ENCODE data around the gene CCSER1. TPM values are rescaled to one million over a fixed set of nuclear protein-coding genes. Genes with fewer than 3 reads are reported as not detected.

Gene CCSER1
- total and polyA plus RNA-seq, 4 donors, result 0.61 to 23.0 (median 3.8) TPM

GRCh38 chr4:90190525-90190924, 63.3 kb downstream of the CCSER1 start:
- no peak overlapping the region for H3K4me3 ChIP-seq
- no peak for ATAC-seq (ENCODE audit: insufficient read depth, low FRiP score)
- no peaks in the 10 kb centered on the region for H3K36me3 ChIP-seq (ENCODE audit: control insufficient read depth in 4 of 4, insufficient read depth in 4 of 4, low read length in 4 of 4)
- no peak for DNase-seq
- H3K4me1 ChIP-seq (ENCODE audit: control insufficient read depth in 5 of 5, insufficient read depth in 5 of 5, low read length in 5 of 5), result peaks cover 0 to 13% (median 0%) of the 10 kb centered on the region in 5 donors
- no peak overlapping the region for H3K27ac ChIP-seq (ENCODE audit: low read depth in 1 of 2, low read length in 1 of 2)
- no peaks in the 10 kb centered on the region for H3K27me3 ChIP-seq (ENCODE audit: control insufficient read depth in 3 of 3, insufficient read depth in 3 of 3, low read length in 2 of 3)
- no peak overlapping the region for H3K9ac ChIP-seq (ENCODE audit: insufficient read depth in 1 of 2, low read length in 2 of 2)
- WGBS, 2 donors, result 86 to 90% methylated on average over 1 of the region's 1 CpG
- TF ChIP-seq CTCF (IDR thresholded peaks at IDR 0.05; ENCODE audit: control extremely low read depth, extremely low read depth), result no peak
- H3K9me3 ChIP-seq (ENCODE audit: control insufficient read depth in 4 of 4, insufficient read depth in 3 of 4, low read length in 3 of 4), result no peaks in the 10 kb centered on the region

- no peaks in the 10 kb centered on the region for H3K4me1 ChIP-seq (ENCODE audit: control insufficient read depth in 5 of 5, insufficient read depth in 5 of 5, low read length in 5 of 5)
- no peaks in the 10 kb centered on the region for H3K27me3 ChIP-seq (ENCODE audit: control insufficient read depth in 3 of 3, insufficient read depth in 3 of 3, low read length in 2 of 3)
- 90 to 92% methylated on average over 2 of the region's 2 CpGs for WGBS, 2 donors
- TF ChIP-seq CTCF (IDR thresholded peaks at IDR 0.05; ENCODE audit: control extremely low read depth, extremely low read depth), result no peak
- ATAC-seq (ENCODE audit: insufficient read depth, low FRiP score) (no peak), DNase-seq (no peak)
- H3K36me3 ChIP-seq (ENCODE audit: control insufficient read depth in 4 of 4, insufficient read depth in 4 of 4, low read length in 4 of 4), result no peaks in the 10 kb centered on the region
- H3K4me3 ChIP-seq, result no peak overlapping the region
- no peaks in the 10 kb centered on the region for H3K9me3 ChIP-seq (ENCODE audit: control insufficient read depth in 4 of 4, insufficient read depth in 3 of 4, low read length in 3 of 4)
- no peak overlapping the region for H3K27ac ChIP-seq (ENCODE audit: low read depth in 1 of 2, low read length in 1 of 2)
- H3K9ac ChIP-seq (ENCODE audit: insufficient read depth in 1 of 2, low read length in 2 of 2), result no peak overlapping the region
These were observed 71.1 kb downstream of the CCSER1 start for GRCh38 chr4:90198086-90198847.

- no peak overlapping the region for H3K4me3 ChIP-seq
- no peak overlapping the region for H3K9ac ChIP-seq (ENCODE audit: insufficient read depth in 1 of 2, low read length in 2 of 2)
- no peak for DNase-seq
- no peak overlapping the region for H3K27ac ChIP-seq (ENCODE audit: low read depth in 1 of 2, low read length in 1 of 2)
- no peaks in the 10 kb centered on the region for H3K4me1 ChIP-seq (ENCODE audit: control insufficient read depth in 5 of 5, insufficient read depth in 5 of 5, low read length in 5 of 5)
- no peaks in the 10 kb centered on the region for H3K9me3 ChIP-seq (ENCODE audit: control insufficient read depth in 4 of 4, insufficient read depth in 3 of 4, low read length in 3 of 4)
- WGBS, 2 donors, result 85 to 88% methylated on average over 10 of the region's 10 CpGs
- ATAC-seq (ENCODE audit: insufficient read depth, low FRiP score), result no peak
- H3K27me3 ChIP-seq (ENCODE audit: control insufficient read depth in 3 of 3, insufficient read depth in 3 of 3, low read length in 2 of 3), result no peaks in the 10 kb centered on the region
- TF ChIP-seq CTCF (IDR thresholded peaks at IDR 0.05; ENCODE audit: control extremely low read depth, extremely low read depth), result no peak
- no peaks in the 10 kb centered on the region for H3K36me3 ChIP-seq (ENCODE audit: control insufficient read depth in 4 of 4, insufficient read depth in 4 of 4, low read length in 4 of 4)
These were observed 80.8 kb downstream of the CCSER1 start for GRCh38 chr4:90207887-90208454.
